PC-3 (cell line): ENCODE results near the gene LAMA2. TPM values are rescaled to one million over a fixed set of nuclear protein-coding genes. Genes with fewer than 3 reads are reported as not detected.
A peak's percentile ranks its signal among the peaks of the same experiment; 100 is the strongest.

Experiments used
- ATAC-seq: fragments of 200-7000 bp; cut with Tn5 transposase; 2 replicates; pipeline ENCODE4 v1.9.1; 2020; ENCODE audit warnings: mild to moderate bottlenecking, moderate library complexity
- BruUV-seq: library from RNA; stranded (reverse); fragments of 400-500 nt; replicated peaks from 2 replicates; lab custom pipeline; 2021; lab: Mats Ljungman, UMichigan
- CTCF ChIA-PET: fragments of 300-600 bp; sonication (Branson Sonifier 250); formaldehyde crosslinking; loops from one replicate; lab custom pipeline; 2022; ENCODE audit warnings: antibody characterized with exemption; lab: Charles Lee
- POLR2A ChIA-PET: fragments of 300-600 bp; sonication (Branson Sonifier 250); formaldehyde crosslinking; loops from one replicate; lab custom pipeline; 2022; ENCODE audit warnings: antibody characterized with exemption; ENCODE audit not compliant: unreplicated experiment; lab: Charles Lee
- DNase-seq: peaks from one replicate; pipeline ENCODE4 v3.0.0-alpha.2; 2015
- H2AFZ ChIP-seq: fragments of 300-600 bp; sonication (generic); 2 replicates; pipeline ENCODE4 v1.6.0; 2016; ENCODE audit warnings: antibody characterized with exemption, low read length
- H3F3A ChIP-seq: fragments of 300-600 bp; sonication (generic); one replicate; pipeline ENCODE4 v1.6.0; 2017; ENCODE audit warnings: antibody characterized with exemption, low read length, control low read depth, mild to moderate bottlenecking; ENCODE audit not compliant: unreplicated experiment
- H3K27ac ChIP-seq: fragments of 300-600 bp; sonication (generic); 2 replicates; pipeline ENCODE4 v1.5.1; 2016; ENCODE audit warnings: mild to moderate bottlenecking, low read length
- H3K27me3 ChIP-seq: fragments of 300-600 bp; sonication (generic); 2 replicates; pipeline ENCODE4 v1.6.1; 2016; ENCODE audit warnings: low read length, mixed read lengths
- H3K36me3 ChIP-seq: fragments of 300-600 bp; sonication (generic); 2 replicates; pipeline ENCODE4 v1.6.1; 2016; ENCODE audit warnings: low read depth, mixed run types, low read length, mixed read lengths
- H3K4me1 ChIP-seq: fragments of 300-600 bp; sonication (generic); 2 replicates; pipeline ENCODE4 v1.5.1; 2016; ENCODE audit warnings: low read length; ENCODE audit not compliant: insufficient read depth
- H3K4me2 ChIP-seq: fragments of 300-600 bp; sonication (generic); 2 replicates; pipeline ENCODE4 v1.6.0; 2016; ENCODE audit warnings: low read length
- H3K4me3 ChIP-seq: fragments of 300-600 bp; sonication (generic); 2 replicates; pipeline ENCODE4 v1.5.1; 2016; ENCODE audit warnings: mild to moderate bottlenecking, low read length, mixed read lengths
- H3K79me2 ChIP-seq: fragments of 300-600 bp; sonication (generic); 2 replicates; pipeline ENCODE4 v1.6.1; 2017; ENCODE audit warnings: low read length, mixed read lengths
- H3K9ac ChIP-seq: fragments of 300-600 bp; sonication (generic); 2 replicates; pipeline ENCODE4 v1.6.0; 2016; ENCODE audit warnings: mild to moderate bottlenecking, low read length
- H3K9me2 ChIP-seq: fragments of 300-600 bp; sonication (generic); replicated peaks from 2 replicates; pipeline ENCODE4 v1.6.1; 2016; ENCODE audit warnings: mixed run types, low read length, mixed read lengths
- H3K9me3 ChIP-seq: fragments of 300-600 bp; sonication (generic); 2 replicates; pipeline ENCODE4 v1.6.1; 2016; ENCODE audit warnings: low read length, mixed read lengths
- H4K20me1 ChIP-seq: fragments of 300-600 bp; sonication (generic); 2 replicates; pipeline ENCODE4 v1.6.1; 2016; ENCODE audit warnings: low read length, mixed read lengths
- EZH2 ChIP-seq: fragments of 300-600 bp; sonication (generic); IDR thresholded peaks from one replicate; pipeline ENCODE4 v1.6.1; 2017; ENCODE audit warnings: antibody characterized with exemption, mild to moderate bottlenecking, low read length; ENCODE audit not compliant: unreplicated experiment
- EZH2phosphoT487 ChIP-seq: fragments of 300-600 bp; sonication (generic); IDR thresholded peaks from 2 replicates; pipeline ENCODE4 v1.6.1; 2018; ENCODE audit warnings: mild to moderate bottlenecking, antibody characterized with exemption, low read length, borderline replicate concordance
- intact Hi-C: fragments of 100-400 bp; cut with micrococcal nuclease; formaldehyde crosslinking; loops from 2 replicates; pipeline ENCODE4 v1.9.0; 2023
- total RNA-seq: library from RNA; depleted of rRNA; stranded (reverse); fragments of >200 nt; gene quantifications from 2 replicates; pipeline ENCODE4 v1.2.3, GENCODE V29; 2014
- TF ChIP-seq, protein P1 (sequence below): fragments of 300-600 bp; sonication (generic); conservative IDR thresholded peaks from 2 replicates; pipeline ENCODE4 v1.5.1; 2017; ENCODE audit warnings: antibody characterized with exemption, low read depth, mild to moderate bottlenecking, low read length

Gene LAMA2
- total RNA-seq, 1 experiment from 2014 or later, result 0.22 TPM

DNA sequence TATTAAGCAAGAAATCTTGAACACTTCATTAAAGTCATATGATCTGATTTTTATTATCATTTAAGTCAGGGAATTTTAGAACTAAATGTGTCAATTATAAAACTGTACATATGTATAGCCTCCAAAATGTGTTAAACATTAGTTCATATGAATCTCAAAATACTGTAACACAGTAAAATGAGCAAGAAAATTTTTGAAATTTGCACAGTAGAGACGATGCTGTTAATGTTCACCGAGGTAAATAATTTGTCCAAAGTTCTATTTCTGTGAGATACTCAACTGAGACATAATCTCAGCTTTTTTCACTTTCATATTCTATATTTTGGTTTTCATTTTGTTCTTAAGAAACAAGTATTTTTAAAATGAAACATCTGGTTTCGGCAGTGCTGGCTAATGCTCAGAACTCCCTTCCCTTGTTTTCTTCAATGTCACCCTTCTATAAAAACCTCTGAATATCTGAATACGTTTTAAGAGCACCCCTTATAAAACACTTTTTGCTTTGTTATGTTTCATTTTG lies 353.1 kb downstream of the LAMA2 start:
- intact Hi-C loops, result no loop called here
- no peaks in the 10 kb centered on the region for H3K27me3 ChIP-seq
- H3K79me2 ChIP-seq, result no peaks in the 10 kb centered on the region
- no peaks in the 10 kb centered on the region for H3K9me2 ChIP-seq
- no peak overlapping the region for H2AFZ ChIP-seq
- no peak for DNase-seq
- no TSS peak for BruUV-seq
- no peak for ATAC-seq
- no peaks in the 10 kb centered on the region for H4K20me1 ChIP-seq
- H3K27ac ChIP-seq, result no peak overlapping the region
- no peaks in the 10 kb centered on the region for H3F3A ChIP-seq
- H3K4me3 ChIP-seq, result no peak overlapping the region
- no peaks in the 10 kb centered on the region for H3K9me3 ChIP-seq
- no peak overlapping the region for H3K4me2 ChIP-seq
- TF ChIP-seq, protein P1, sequence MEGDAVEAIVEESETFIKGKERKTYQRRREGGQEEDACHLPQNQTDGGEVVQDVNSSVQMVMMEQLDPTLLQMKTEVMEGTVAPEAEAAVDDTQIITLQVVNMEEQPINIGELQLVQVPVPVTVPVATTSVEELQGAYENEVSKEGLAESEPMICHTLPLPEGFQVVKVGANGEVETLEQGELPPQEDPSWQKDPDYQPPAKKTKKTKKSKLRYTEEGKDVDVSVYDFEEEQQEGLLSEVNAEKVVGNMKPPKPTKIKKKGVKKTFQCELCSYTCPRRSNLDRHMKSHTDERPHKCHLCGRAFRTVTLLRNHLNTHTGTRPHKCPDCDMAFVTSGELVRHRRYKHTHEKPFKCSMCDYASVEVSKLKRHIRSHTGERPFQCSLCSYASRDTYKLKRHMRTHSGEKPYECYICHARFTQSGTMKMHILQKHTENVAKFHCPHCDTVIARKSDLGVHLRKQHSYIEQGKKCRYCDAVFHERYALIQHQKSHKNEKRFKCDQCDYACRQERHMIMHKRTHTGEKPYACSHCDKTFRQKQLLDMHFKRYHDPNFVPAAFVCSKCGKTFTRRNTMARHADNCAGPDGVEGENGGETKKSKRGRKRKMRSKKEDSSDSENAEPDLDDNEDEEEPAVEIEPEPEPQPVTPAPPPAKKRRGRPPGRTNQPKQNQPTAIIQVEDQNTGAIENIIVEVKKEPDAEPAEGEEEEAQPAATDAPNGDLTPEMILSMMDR, result no peak
- TF ChIP-seq EZH2 (no peak), EZH2phosphoT487 (no peak)
- ChIA-PET POLR2A (no interaction called here), CTCF (no interaction called here)
- no peaks in the 10 kb centered on the region for H3K36me3 ChIP-seq
- H3K4me1 ChIP-seq, result no peaks in the 10 kb centered on the region
- H3K9ac ChIP-seq, result no peak overlapping the region

DNA sequence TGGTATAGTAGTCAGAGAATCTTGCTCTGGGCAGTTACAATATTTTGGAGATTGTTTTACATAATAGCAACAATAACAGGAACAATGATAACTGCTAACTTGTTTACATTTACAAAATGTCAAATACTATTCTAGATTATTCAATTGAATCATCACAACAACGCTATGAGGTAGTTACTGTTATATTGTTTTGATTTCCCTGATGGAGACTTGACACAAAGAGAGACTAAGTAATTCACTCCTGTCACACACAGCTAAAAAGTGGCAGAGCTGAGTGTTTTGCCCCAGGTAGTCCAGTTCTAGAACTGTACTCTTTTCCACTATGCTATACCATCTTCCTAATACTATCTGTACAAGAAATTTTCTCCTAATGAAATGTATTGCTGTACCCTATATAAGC lies 356.1 kb downstream of the LAMA2 start:
- H3F3A ChIP-seq, result no peaks in the 10 kb centered on the region
- intact Hi-C loops, result no loop called here
- no peaks in the 10 kb centered on the region for H3K27me3 ChIP-seq
- TF ChIP-seq EZH2phosphoT487 (no peak), EZH2 (no peak)
- TF ChIP-seq, protein P1, result no peak
- no peaks in the 10 kb centered on the region for H4K20me1 ChIP-seq
- CTCF ChIA-PET, result no interaction called here
- no peaks in the 10 kb centered on the region for H3K4me1 ChIP-seq
- ATAC-seq (no peak), DNase-seq (no peak)
- H3K9ac ChIP-seq, result no peak overlapping the region
- no peaks in the 10 kb centered on the region for H3K9me2 ChIP-seq
- no peak overlapping the region for H3K4me2 ChIP-seq
- H3K9me3 ChIP-seq, result no peaks in the 10 kb centered on the region
- H3K4me3 ChIP-seq, result no peak overlapping the region
- no peaks in the 10 kb centered on the region for H3K79me2 ChIP-seq
- BruUV-seq, result no TSS peak
- H2AFZ ChIP-seq, result no peak overlapping the region
- POLR2A ChIA-PET, result no interaction called here
- H3K27ac ChIP-seq, result no peak overlapping the region
- no peaks in the 10 kb centered on the region for H3K36me3 ChIP-seq

DNA sequence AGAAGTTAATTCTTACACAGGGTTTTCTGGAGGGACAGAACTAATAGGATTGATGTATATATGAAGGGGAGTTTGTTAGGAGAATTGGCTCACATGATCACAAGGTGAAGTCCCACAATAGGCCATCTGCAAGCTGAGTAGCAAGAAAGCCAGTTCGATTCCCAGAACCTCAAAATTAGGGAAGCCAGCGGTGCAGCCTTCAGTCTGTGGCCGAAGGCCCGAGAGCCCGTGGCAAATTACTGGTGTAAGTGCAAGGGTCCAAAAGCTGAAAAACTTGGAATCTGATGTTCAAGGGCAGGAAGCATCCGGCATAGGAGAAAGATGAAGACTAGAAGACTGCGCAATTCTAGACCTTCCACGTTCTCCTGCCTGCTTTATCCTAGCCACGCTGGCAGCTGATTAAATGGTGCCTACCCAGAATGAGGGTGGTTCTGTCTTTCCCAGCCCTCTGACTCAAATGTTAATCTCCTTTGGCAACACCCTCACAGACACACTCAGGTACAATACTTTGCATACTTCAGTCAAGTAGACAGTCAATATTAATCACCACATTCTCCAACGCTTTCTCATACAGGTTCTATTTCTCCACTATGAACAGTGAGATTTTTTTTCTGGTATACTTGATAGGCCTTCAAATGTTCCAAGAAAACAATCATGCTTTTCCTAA lies 357.0 kb downstream of the LAMA2 start:
- BruUV-seq, result no TSS peak

More for the DNA sequence above, 357.0 kb downstream of the LAMA2 start:
- ChIA-PET POLR2A (no interaction called here), CTCF (no interaction called here)
- Histone ChIP-seq H3K27ac (no peak overlapping the region), H3K36me3 (no peaks in the 10 kb centered on the region), H3K27me3 (no peaks in the 10 kb centered on the region), H3K4me1 (no peaks in the 10 kb centered on the region), H4K20me1 (no peaks in the 10 kb centered on the region), H3K9ac (no peak overlapping the region), H3K9me2 (no peaks in the 10 kb centered on the region), H2AFZ (no peak overlapping the region), H3K9me3 (no peaks in the 10 kb centered on the region), H3F3A (no peaks in the 10 kb centered on the region), H3K79me2 (no peaks in the 10 kb centered on the region), H3K4me3 (no peak overlapping the region), H3K4me2 (no peak overlapping the region)
- peak; percentile 2 for DNase-seq
- no peak for ATAC-seq
- no peak for TF ChIP-seq EZH2phosphoT487
- no peak for TF ChIP-seq EZH2
- TF ChIP-seq, protein P1, result no peak
- intact Hi-C loops, result no loop called here
